HG03354 (cell line): Measurements from ENCODE around the gene FRMD4A.
"Not testable (repeated sequence)": the region's sequence is repeated elsewhere in the genome, so short reads cannot be mapped to it uniquely, and the experiment has no call there.

ENCODE experiments used
- ATAC-seq: cut with Tn5 transposase; IDR thresholded peaks from one replicate; pipeline ENCODE4 v1.9.1; 2021; ENCODE audit warnings: mild to moderate bottlenecking; ENCODE audit not compliant: unreplicated experiment, poor library complexity, severe bottlenecking

The FRMD4A gene

GRCh38 chr10:14200698-14201544, 129.8 kb downstream of the FRMD4A start:
- ATAC-seq = no peak

DNA sequence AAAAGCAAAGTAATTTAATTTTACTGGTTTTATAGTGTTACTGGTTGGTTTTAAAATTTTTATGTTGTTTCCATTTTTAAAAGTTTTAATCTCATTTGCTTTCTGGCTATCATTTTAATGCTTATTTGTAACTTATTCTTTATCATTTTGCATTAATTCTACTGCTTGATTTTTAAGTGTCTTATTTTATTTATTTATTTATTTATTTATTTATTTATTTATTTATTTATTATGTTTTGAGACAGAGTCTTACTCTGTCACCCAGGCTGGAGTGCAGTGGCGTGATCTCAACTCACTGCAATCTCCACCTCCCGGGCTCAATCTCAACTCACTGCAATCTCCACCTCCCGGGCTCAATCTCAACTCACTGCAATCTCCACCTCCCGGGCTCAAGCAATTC, 131.6 kb downstream of the FRMD4A start:
- ATAC-seq = not testable (repeated sequence)

DNA sequence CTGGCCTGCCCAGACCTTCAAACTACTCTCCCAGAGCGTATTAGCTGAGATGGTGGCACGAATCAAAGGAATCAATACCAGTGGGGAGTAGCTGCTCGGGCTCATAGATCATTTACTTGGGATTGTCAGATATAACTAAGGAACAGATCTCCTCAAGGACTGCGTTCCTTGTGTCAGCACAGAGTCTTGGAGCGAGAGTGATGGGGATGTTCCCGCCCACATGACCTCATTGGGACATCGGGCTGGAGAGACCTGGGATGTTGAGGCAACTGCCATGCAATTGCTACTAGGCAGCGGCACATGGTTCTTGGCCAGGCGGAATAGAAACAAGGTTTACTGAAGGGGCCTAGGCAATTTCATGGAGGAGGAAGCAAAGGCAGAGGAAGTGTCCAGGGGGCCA, 132.6 kb downstream of the FRMD4A start:
- ATAC-seq = no peak

DNA sequence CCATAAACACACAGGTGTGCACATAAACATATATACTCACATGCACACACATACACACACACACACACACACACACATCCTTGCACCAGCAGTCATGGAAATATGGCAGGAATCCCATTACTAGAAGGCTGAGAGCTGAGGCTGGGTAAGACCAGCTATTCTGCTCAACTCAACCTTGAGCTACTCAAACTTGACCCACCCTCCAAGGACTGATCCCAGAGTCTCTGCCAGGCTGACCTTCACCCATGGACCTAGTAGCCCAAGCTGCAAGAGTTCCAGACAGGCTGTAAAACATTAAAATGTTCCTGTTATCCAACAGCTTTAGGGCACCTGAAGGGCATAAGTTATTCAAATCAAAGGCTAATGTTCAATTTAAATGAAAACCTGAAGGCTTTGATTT, 134.6 kb downstream of the FRMD4A start:
- no peak for ATAC-seq

DNA sequence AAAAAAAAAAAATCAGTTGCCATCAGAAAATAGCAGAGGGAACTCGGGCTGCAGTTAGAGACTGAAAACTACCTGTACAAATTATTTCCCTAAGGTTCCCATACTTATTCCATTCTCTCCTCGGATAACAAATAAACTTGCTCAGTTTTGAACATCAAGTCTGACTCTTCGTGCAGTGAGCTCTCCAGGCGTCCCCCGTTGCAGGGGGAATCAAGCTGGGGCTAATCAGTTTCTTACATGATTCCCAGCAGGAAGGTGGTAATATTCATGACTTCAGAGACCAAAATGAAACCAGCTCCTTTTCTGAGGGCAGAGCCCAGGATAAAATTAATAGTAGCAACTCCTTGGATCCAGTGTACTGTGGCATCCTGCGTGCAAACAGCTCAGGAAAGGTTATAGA, 135.3 kb downstream of the FRMD4A start:
- ATAC-seq = no peak

- ATAC-seq = no peak
Observed at GRCh38 chr10:14192746-14193145, 138.0 kb downstream of the FRMD4A start.

GRCh38 chr10:14191871-14192270, 138.9 kb downstream of the FRMD4A start:
- ATAC-seq = no peak

GRCh38 chr10:14191407-14191806, 139.3 kb downstream of the FRMD4A start:
- ATAC-seq = no peak

- ATAC-seq = no peak
Observed at GRCh38 chr10:14190702-14191101, 140.0 kb downstream of the FRMD4A start.

- ATAC-seq = no peak
Observed at GRCh38 chr10:14186245-14186644, 144.5 kb downstream of the FRMD4A start.

DNA sequence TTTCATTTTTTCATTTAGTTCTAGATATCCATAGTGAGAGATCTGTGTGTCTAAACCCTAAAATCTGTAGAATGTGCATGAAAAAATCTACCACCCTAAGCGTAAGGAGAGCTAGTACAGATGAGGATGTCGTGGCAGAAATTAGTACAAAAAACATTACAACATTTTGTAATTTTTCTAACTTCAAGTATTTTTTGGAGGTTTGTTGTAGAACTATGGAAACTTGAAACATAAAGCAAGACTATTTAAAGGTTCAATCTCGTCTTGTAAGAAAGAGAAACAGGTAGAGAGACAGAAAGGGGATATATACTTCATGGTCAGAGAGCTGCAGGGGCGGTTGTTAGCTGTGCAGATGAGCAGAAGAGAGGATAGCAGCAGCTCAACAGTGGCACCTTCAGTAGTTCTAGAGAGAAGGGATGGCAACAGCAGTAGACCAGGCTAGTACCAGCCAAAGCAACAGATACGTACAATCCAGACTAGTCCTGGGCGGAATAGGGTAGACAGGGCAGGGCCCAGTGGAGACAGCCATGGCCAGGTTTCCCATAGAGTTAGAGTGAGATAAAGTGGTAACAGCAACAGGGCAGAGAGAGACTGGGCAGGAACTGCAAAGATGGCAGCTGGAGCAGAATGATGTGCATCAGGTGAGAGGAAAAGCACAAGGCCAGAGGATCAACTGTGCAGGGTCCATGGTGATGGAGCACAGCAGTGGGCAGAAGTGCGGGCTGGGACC, 145.2 kb downstream of the FRMD4A start:
- peak; percentile 73 for ATAC-seq

- ATAC-seq = peak; percentile 85
Observed at GRCh38 chr10:14184841-14185315, 145.8 kb downstream of the FRMD4A start.

GRCh38 chr10:14182781-14183180, 147.9 kb downstream of the FRMD4A start:
- ATAC-seq = no peak

GRCh38 chr10:14181567-14181936, 149.2 kb downstream of the FRMD4A start:
- ATAC-seq = no peak

DNA sequence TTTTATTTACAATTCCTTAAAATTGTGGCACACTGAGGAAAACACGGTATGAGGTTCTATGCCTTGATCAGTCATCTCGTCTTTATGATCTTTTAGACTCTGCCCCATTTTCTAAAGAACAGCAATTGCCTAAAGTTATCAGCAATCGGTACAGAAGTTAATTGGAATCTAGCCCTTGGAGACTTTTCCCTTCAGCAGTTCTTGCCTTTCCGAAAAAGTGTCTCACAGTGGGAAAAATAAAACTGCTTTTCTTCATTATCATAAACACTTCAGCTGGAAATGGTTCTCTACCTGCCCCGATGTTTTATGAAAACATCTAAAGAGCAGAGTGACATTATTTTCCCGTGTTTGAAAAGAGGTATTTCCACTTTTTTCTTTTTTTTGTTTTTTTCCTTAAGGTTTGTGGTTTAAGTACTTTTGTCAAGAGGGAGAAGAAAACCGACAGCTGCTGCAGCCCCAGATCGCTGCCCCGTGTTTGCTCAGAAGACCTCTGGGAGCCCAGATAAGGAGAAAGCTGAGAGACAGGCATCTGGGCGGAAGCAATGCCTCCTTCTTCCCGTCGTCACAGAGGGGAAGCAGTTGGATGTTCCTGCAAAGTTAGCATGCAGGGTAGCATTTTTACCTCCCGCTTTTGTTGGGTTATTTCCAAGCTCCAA, 149.7 kb downstream of the FRMD4A start:
- no peak for ATAC-seq

- ATAC-seq = no peak
Observed at GRCh38 chr10:14179251-14179650, 151.5 kb downstream of the FRMD4A start.

GRCh38 chr10:14173706-14174594, 156.8 kb downstream of the FRMD4A start:
- no peak for ATAC-seq

- no peak for ATAC-seq
Observed at GRCh38 chr10:14173391-14173705, 157.4 kb downstream of the FRMD4A start.

- no peak for ATAC-seq
Observed at GRCh38 chr10:14172336-14172950, 158.3 kb downstream of the FRMD4A start.
